ENCODE data around the gene TCP11L2. TPM values are rescaled to one million over a fixed set of nuclear protein-coding genes. Genes with fewer than 3 reads are reported as not detected.

Gene TCP11L2
- total RNA-seq, 1 experiment from 2014 or later: 6.1 TPM

DNA sequence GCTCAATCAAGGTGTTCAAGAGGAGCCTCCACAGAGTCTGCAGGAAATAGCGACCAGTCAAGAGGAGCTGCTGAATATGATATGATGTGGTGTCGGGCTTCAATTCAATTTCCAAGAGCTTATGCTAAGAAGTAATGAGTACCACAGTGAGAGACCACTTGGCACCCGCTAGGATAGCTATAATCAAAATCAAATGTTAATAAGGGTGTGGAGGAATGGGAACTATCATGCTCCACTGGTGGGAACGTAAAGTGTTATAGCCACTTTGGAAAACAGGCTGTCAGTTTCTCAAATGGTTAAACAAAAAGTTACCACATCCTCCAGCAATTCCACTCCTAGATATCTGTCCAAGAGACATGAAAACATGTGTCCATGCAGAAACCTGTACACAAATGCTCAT lies 61.7 kb downstream of the TCP11L2 start:
- H3K27ac Mint-ChIP-seq: no peak overlapping the region
- no peak overlapping the region for H3K4me3 Mint-ChIP-seq
- H4K5ac ChIP-seq (ENCODE audit: insufficient read length, low read depth, low read length): no peak overlapping the region
- no peaks in the 10 kb centered on the region for H3K9me3 ChIP-seq (ENCODE audit: control insufficient read depth, low read depth, low read length)
- H2BK5ac ChIP-seq (ENCODE audit: insufficient read length, low read length): no peak overlapping the region
- no peak overlapping the region for H2AFZ ChIP-seq (ENCODE audit: low read length)
- H3K14ac ChIP-seq (ENCODE audit: insufficient read depth, low read length): no peak overlapping the region
- no peaks in the 10 kb centered on the region for H3K79me1 ChIP-seq (ENCODE audit: insufficient read depth, low read depth, low read length, poor library complexity, severe bottlenecking)
- H3K9me3 Mint-ChIP-seq: no peaks in the 10 kb centered on the region
- H3K27me3 ChIP-seq (ENCODE audit: insufficient read depth, low read length): no peaks in the 10 kb centered on the region
- no peak overlapping the region for H2BK20ac ChIP-seq (ENCODE audit: low read depth, low read length, poor library complexity, severe bottlenecking)
- H3K27me3 Mint-ChIP-seq (ENCODE audit: low read depth): no peaks in the 10 kb centered on the region
- H4K8ac ChIP-seq (replicated peaks; ENCODE audit: insufficient read length, low read depth, low read length): no peak overlapping the region
- no CpG with 5 or more reads among the region's 4 CpGs for WGBS (ENCODE audit: extremely low coverage, insufficient read length, low lambda C conversion rate)
- H3K23ac ChIP-seq (ENCODE audit: insufficient read length, low read depth, low read length): no peak overlapping the region
- H3K9ac ChIP-seq (ENCODE audit: extremely low read depth, insufficient read length, low read length): no peak overlapping the region
- H3K23me2 ChIP-seq (ENCODE audit: insufficient read length, low read depth, low read length, poor library complexity, severe bottlenecking): no peaks in the 10 kb centered on the region
- no peak for DNase-seq
- no peak overlapping the region for H3K4me2 ChIP-seq (ENCODE audit: insufficient read depth, insufficient read length, low read length)
- H3K27ac ChIP-seq (ENCODE audit: insufficient read length, low read depth, low read length): no peak overlapping the region
- no peak overlapping the region for H2BK12ac ChIP-seq (ENCODE audit: insufficient read length, low read depth, low read length)
- TF ChIP-seq, protein P1, sequence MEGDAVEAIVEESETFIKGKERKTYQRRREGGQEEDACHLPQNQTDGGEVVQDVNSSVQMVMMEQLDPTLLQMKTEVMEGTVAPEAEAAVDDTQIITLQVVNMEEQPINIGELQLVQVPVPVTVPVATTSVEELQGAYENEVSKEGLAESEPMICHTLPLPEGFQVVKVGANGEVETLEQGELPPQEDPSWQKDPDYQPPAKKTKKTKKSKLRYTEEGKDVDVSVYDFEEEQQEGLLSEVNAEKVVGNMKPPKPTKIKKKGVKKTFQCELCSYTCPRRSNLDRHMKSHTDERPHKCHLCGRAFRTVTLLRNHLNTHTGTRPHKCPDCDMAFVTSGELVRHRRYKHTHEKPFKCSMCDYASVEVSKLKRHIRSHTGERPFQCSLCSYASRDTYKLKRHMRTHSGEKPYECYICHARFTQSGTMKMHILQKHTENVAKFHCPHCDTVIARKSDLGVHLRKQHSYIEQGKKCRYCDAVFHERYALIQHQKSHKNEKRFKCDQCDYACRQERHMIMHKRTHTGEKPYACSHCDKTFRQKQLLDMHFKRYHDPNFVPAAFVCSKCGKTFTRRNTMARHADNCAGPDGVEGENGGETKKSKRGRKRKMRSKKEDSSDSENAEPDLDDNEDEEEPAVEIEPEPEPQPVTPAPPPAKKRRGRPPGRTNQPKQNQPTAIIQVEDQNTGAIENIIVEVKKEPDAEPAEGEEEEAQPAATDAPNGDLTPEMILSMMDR (conservative IDR thresholded peaks at IDR 0.05): no peak
- no peaks in the 10 kb centered on the region for H4K20me1 ChIP-seq (ENCODE audit: control insufficient read depth, insufficient read depth, insufficient read length)
- no peaks in the 10 kb centered on the region for H3K4me1 Mint-ChIP-seq
- no peaks in the 10 kb centered on the region for H3K4me1 ChIP-seq (ENCODE audit: insufficient read depth, low read length)
- H3K18ac ChIP-seq (ENCODE audit: insufficient read length, low read depth, low read length): no peak overlapping the region
- no peak overlapping the region for H3T11ph ChIP-seq (ENCODE audit: low read length)
- no peak overlapping the region for H2AK5ac ChIP-seq (ENCODE audit: insufficient read length, low read length)
- H2BK15ac ChIP-seq (ENCODE audit: low read depth, low read length): no peak overlapping the region
- no peak overlapping the region for H2BK120ac ChIP-seq (ENCODE audit: low read depth, low read length, poor library complexity, severe bottlenecking)
- H3K79me2 ChIP-seq (ENCODE audit: insufficient read depth, low read length): no peaks in the 10 kb centered on the region
- no peak overlapping the region for H3K56ac ChIP-seq (ENCODE audit: insufficient read length, low read depth, low read length)
- H4K91ac ChIP-seq (ENCODE audit: insufficient read length, low read depth, low read length): no peak overlapping the region
- no peak overlapping the region for H3K4ac ChIP-seq (ENCODE audit: low read depth, low read length)
- peaks cover 0 to 4% (median 0%) of the 10 kb centered on the region in 3 experiments; a peak in 2 of 7 replicates for H3K36me3 Mint-ChIP-seq (ENCODE audit: insufficient read depth in 1 of 3, low read depth in 3 of 3)
